H1 (cell line): ENCODE data around the gene RIPOR3. TPM values are rescaled to one million over a fixed set of nuclear protein-coding genes. Genes with fewer than 3 reads are reported as not detected.

Experiments used
- CEBPB ChIP-seq: IDR thresholded peaks from 2 replicates; pipeline ENCODE4 v1.6.1; 2012; ENCODE audit warnings: low read depth, low read length
- POLR2AphosphoS5 ChIP-seq: IDR thresholded peaks from 2 replicates; pipeline ENCODE4 v1.6.1; 2011; ENCODE audit warnings: low read depth, low read length
- RFX5 ChIP-seq: IDR thresholded peaks from 2 replicates; pipeline ENCODE4 v1.6.1; 2011; ENCODE audit warnings: low read depth, low read length, improper control_type of control experiment, borderline replicate concordance
- SAP30 ChIP-seq: fragments of 300-600 bp; sonication (generic); IDR thresholded peaks from 2 replicates; pipeline ENCODE4 v1.7.1; 2012; ENCODE audit warnings: low read length, moderate library complexity, mild to moderate bottlenecking, inconsistent platforms; ENCODE audit not compliant: insufficient read depth, insufficient replicate concordance
- SIX5 ChIP-seq: IDR thresholded peaks from 2 replicates; pipeline ENCODE4 v1.6.1; 2011; ENCODE audit warnings: mild to moderate bottlenecking, low read depth, low read length
- TAF1 ChIP-seq: IDR thresholded peaks from 2 replicates; pipeline ENCODE4 v1.6.1; 2011; ENCODE audit warnings: mild to moderate bottlenecking, low read depth, low read length
- TBP ChIP-seq: IDR thresholded peaks from 2 replicates; pipeline ENCODE4 v1.6.1; 2011; ENCODE audit warnings: low read depth, low read length, improper control_type of control experiment
- polyA plus RNA-seq, 7 experiments: library from polyadenylated mRNA; depleted of rRNA in 3 of 7; stranded (reverse) in 5 of 7; unstranded in 2 of 7; fragments of >200 nt in 5 of 7; fragments of 200-250 nt in 2 of 7; gene quantifications; 1 replicate in 5 of 7; 2 replicates in 1 of 7; 4 replicates in 1 of 7; pipeline versions ENCODE4 v1.2.1 to v1.2.3, GENCODE V29; 2011 to 2013; ENCODE audit warnings: missing spikeins in 2 of 7, mixed read lengths in 2 of 7
- total RNA-seq: library from RNA; stranded (reverse); fragmentation: NEBNext Ultra II Directional; extraction: Animal tissue kit (Norgen Biotek cat#: 25700); gene quantifications from 2 replicates; pipeline ENCODE4 v1.2.1, GENCODE V29; 2021
- TF ChIP-seq, protein P1 (sequence below): fragments of 300-600 bp; sonication (generic); IDR thresholded peaks from 2 replicates; pipeline ENCODE4 v1.7.1; 2012; ENCODE audit warnings: low read length, moderate library complexity, mild to moderate bottlenecking, inconsistent platforms; ENCODE audit not compliant: insufficient replicate concordance
- TF ChIP-seq, protein P2 (sequence below): IDR thresholded peaks from 2 replicates; pipeline ENCODE4 v1.6.1; 2011; ENCODE audit warnings: low read depth, mild to moderate bottlenecking, low read length; ENCODE audit not compliant: insufficient read depth
- TF ChIP-seq, protein P3 (sequence below): IDR thresholded peaks from 2 replicates; pipeline ENCODE4 v1.6.1; 2011; ENCODE audit warnings: low read length, improper control_type of control experiment

The RIPOR3 gene
- total and polyA plus RNA-seq, 2 of the 8 experiments (the other 6 are each of a cell fraction or from before 2014, with no cell fraction given) = 3.6 to 4.5 TPM

DNA sequence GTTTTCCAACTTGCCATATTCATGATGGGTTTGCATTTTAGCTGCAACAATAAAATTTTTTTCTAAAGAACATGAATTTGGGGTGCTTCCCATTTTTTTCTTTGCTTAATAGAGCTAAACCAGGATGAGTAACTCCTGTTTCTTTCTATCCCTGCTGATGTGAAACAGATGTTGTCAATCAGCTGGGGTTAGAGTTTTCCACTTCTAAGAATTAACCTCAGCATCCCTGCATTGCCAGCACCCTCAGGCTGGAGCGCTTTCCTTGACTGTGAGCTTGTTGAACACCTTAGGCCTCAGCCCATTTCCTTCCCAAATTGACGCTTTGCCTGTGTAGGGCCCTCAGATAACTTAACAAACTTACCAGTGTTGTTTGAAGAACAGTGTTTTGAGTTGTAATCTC lies 106.7 kb downstream of the RIPOR3 start (continued):
- TF ChIP-seq, protein P1, sequence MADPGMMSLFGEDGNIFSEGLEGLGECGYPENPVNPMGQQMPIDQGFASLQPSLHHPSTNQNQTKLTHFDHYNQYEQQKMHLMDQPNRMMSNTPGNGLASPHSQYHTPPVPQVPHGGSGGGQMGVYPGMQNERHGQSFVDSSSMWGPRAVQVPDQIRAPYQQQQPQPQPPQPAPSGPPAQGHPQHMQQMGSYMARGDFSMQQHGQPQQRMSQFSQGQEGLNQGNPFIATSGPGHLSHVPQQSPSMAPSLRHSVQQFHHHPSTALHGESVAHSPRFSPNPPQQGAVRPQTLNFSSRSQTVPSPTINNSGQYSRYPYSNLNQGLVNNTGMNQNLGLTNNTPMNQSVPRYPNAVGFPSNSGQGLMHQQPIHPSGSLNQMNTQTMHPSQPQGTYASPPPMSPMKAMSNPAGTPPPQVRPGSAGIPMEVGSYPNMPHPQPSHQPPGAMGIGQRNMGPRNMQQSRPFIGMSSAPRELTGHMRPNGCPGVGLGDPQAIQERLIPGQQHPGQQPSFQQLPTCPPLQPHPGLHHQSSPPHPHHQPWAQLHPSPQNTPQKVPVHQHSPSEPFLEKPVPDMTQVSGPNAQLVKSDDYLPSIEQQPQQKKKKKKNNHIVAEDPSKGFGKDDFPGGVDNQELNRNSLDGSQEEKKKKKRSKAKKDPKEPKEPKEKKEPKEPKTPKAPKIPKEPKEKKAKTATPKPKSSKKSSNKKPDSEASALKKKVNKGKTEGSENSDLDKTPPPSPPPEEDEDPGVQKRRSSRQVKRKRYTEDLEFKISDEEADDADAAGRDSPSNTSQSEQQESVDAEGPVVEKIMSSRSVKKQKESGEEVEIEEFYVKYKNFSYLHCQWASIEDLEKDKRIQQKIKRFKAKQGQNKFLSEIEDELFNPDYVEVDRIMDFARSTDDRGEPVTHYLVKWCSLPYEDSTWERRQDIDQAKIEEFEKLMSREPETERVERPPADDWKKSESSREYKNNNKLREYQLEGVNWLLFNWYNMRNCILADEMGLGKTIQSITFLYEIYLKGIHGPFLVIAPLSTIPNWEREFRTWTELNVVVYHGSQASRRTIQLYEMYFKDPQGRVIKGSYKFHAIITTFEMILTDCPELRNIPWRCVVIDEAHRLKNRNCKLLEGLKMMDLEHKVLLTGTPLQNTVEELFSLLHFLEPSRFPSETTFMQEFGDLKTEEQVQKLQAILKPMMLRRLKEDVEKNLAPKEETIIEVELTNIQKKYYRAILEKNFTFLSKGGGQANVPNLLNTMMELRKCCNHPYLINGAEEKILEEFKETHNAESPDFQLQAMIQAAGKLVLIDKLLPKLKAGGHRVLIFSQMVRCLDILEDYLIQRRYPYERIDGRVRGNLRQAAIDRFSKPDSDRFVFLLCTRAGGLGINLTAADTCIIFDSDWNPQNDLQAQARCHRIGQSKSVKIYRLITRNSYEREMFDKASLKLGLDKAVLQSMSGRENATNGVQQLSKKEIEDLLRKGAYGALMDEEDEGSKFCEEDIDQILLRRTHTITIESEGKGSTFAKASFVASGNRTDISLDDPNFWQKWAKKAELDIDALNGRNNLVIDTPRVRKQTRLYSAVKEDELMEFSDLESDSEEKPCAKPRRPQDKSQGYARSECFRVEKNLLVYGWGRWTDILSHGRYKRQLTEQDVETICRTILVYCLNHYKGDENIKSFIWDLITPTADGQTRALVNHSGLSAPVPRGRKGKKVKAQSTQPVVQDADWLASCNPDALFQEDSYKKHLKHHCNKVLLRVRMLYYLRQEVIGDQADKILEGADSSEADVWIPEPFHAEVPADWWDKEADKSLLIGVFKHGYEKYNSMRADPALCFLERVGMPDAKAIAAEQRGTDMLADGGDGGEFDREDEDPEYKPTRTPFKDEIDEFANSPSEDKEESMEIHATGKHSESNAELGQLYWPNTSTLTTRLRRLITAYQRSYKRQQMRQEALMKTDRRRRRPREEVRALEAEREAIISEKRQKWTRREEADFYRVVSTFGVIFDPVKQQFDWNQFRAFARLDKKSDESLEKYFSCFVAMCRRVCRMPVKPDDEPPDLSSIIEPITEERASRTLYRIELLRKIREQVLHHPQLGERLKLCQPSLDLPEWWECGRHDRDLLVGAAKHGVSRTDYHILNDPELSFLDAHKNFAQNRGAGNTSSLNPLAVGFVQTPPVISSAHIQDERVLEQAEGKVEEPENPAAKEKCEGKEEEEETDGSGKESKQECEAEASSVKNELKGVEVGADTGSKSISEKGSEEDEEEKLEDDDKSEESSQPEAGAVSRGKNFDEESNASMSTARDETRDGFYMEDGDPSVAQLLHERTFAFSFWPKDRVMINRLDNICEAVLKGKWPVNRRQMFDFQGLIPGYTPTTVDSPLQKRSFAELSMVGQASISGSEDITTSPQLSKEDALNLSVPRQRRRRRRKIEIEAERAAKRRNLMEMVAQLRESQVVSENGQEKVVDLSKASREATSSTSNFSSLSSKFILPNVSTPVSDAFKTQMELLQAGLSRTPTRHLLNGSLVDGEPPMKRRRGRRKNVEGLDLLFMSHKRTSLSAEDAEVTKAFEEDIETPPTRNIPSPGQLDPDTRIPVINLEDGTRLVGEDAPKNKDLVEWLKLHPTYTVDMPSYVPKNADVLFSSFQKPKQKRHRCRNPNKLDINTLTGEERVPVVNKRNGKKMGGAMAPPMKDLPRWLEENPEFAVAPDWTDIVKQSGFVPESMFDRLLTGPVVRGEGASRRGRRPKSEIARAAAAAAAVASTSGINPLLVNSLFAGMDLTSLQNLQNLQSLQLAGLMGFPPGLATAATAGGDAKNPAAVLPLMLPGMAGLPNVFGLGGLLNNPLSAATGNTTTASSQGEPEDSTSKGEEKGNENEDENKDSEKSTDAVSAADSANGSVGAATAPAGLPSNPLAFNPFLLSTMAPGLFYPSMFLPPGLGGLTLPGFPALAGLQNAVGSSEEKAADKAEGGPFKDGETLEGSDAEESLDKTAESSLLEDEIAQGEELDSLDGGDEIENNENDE = no peak
- TF ChIP-seq SAP30 = no peak
- no peak for TF ChIP-seq RFX5
- TF ChIP-seq POLR2AphosphoS5 = no peak
- TF ChIP-seq, protein P2, sequence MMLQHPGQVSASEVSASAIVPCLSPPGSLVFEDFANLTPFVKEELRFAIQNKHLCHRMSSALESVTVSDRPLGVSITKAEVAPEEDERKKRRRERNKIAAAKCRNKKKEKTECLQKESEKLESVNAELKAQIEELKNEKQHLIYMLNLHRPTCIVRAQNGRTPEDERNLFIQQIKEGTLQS = no peak
- no peak for TF ChIP-seq SIX5
- TF ChIP-seq, protein P3, sequence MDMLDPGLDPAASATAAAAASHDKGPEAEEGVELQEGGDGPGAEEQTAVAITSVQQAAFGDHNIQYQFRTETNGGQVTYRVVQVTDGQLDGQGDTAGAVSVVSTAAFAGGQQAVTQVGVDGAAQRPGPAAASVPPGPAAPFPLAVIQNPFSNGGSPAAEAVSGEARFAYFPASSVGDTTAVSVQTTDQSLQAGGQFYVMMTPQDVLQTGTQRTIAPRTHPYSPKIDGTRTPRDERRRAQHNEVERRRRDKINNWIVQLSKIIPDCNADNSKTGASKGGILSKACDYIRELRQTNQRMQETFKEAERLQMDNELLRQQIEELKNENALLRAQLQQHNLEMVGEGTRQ = no peak
- TF ChIP-seq CEBPB = no peak
- TF ChIP-seq TAF1 = no peak
- TF ChIP-seq TBP = no peak
